ENCODE data around the gene SLC30A5. TPM values are rescaled to one million over a fixed set of nuclear protein-coding genes. Genes with fewer than 3 reads are reported as not detected.

Gene SLC30A5
- total RNA-seq, 2 experiments from 2014 or later: 30.2 to 42.6 TPM

DNA sequence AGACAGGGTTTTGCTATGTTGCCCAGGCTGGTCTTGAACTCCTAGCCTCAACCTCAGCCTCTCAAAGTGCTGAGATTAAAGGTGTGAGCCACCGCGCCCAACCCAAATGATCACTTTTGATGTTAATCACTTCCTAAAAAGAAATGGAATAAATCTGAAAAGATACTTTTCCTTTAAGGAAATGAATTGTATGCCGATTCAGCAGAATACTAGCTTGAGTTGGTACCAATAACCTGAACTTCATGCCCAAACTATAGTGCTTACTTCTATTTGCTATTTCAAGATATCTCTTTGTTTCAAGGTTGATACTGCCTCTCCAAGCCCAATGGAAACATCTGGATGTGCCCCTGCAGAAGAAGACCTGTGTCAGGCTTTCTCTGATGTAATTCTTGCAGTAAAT is 77.2 kb downstream of the SLC30A5 start:
- Histone ChIP-seq H3K79me2 (ENCODE audit: insufficient read depth, low read depth, low read length) (peaks cover 57% of the 10 kb centered on the region), H3K4me2 (ENCODE audit: low read length) (no peak overlapping the region), H3K4me1 (ENCODE audit: insufficient read depth, low read length, poor library complexity, severe bottlenecking) (peaks cover 42% of the 10 kb centered on the region), H2AFZ (ENCODE audit: low read length) (no peak overlapping the region), H3K36me3 (ENCODE audit: insufficient read depth, low read length) (peaks cover 88% of the 10 kb centered on the region), H3K9me2 (ENCODE audit: insufficient read depth, low read length) (no peaks in the 10 kb centered on the region), H3K27ac (ENCODE audit: low read depth, low read length, poor library complexity, severe bottlenecking) (no peak overlapping the region), H3K4me3 (ENCODE audit: low read depth, low read length, poor library complexity, severe bottlenecking) (no peak overlapping the region), H3K9me3 (ENCODE audit: low read length) (no peaks in the 10 kb centered on the region), H4K20me1 (ENCODE audit: insufficient read depth, low read length) (peaks cover 5% of the 10 kb centered on the region; the same call in 1 of the 2 replicates)
- CTCF ChIA-PET (ENCODE audit: unreplicated experiment): no interaction called here
- TF ChIP-seq EZH2phosphoT487 (IDR thresholded peaks at IDR 0.05; ENCODE audit: borderline replicate concordance, low read depth, low read length): no peak
- TF ChIP-seq, protein P1, sequence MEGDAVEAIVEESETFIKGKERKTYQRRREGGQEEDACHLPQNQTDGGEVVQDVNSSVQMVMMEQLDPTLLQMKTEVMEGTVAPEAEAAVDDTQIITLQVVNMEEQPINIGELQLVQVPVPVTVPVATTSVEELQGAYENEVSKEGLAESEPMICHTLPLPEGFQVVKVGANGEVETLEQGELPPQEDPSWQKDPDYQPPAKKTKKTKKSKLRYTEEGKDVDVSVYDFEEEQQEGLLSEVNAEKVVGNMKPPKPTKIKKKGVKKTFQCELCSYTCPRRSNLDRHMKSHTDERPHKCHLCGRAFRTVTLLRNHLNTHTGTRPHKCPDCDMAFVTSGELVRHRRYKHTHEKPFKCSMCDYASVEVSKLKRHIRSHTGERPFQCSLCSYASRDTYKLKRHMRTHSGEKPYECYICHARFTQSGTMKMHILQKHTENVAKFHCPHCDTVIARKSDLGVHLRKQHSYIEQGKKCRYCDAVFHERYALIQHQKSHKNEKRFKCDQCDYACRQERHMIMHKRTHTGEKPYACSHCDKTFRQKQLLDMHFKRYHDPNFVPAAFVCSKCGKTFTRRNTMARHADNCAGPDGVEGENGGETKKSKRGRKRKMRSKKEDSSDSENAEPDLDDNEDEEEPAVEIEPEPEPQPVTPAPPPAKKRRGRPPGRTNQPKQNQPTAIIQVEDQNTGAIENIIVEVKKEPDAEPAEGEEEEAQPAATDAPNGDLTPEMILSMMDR (conservative IDR thresholded peaks at IDR 0.05; ENCODE audit: low read length): no peak
- DNase-seq (ENCODE audit: low spot score): no peak
- intact Hi-C loops (cut with micrococcal nuclease; ENCODE audit: unreplicated experiment): no loop called here
- BruUV-seq (replicated peaks): no TSS peak
- POLR2A ChIA-PET: interaction anchor here (5.4 kb wide), 1 partner anchor 19 kb away, joined by 35 read pairs; the partner anchor contains the start of gene CENPH

Small RNA genes lying within 50 kb of the gene (small RNA-seq; reads per million reads assigned to genes)
- gene SNORA50D (not detected), gene SUMO2P4 (not detected)

Other genes starting within 250 kb of the SLC30A5 start
- gene CCNB1, start 73.1 kb downstream of the SLC30A5 start, total RNA-seq (2014; rRNA removed; shearing (Covaris generic)): 181 and 206 TPM in 2 replicates
- 274 and 276 TPM in 2 replicates for gene CCNB1, start 73.1 kb downstream of the SLC30A5 start, total RNA-seq (2022)
- 85.7 and 86.1 TPM in 2 replicates for gene CENPH, start 95.6 kb downstream of the SLC30A5 start, total RNA-seq (2014; rRNA removed; shearing (Covaris generic))
- 105 and 126 TPM in 2 replicates for gene CENPH, start 95.6 kb downstream of the SLC30A5 start, total RNA-seq (2022)
- 18.4 and 31.7 TPM in 2 replicates for gene CDK7, start 140.9 kb downstream of the SLC30A5 start, total RNA-seq (2014; rRNA removed; shearing (Covaris generic))
- gene CDK7, start 140.9 kb downstream of the SLC30A5 start, total RNA-seq (2022): 22.5 and 33.1 TPM in 2 replicates
- 3.8 and 4.8 TPM in 2 replicates for gene CCDC125, start 238.8 kb downstream of the SLC30A5 start, total RNA-seq (2014; rRNA removed; shearing (Covaris generic))
- gene CCDC125, start 238.8 kb downstream of the SLC30A5 start, total RNA-seq (2022): 8.5 and 10.0 TPM in 2 replicates

All from OCI-LY7 (cell line).